AG04449 (cell line): Measurements from ENCODE around the gene DAB1.

Source experiments
- CTCF ChIA-PET: fragments of 350-600 bp; formaldehyde crosslinking; extraction: SDS; loops from one replicate; lab custom pipeline; 2021; ENCODE audit warnings: antibody characterized with exemption; lab: Yijun Ruan, JAX
- POLR2A ChIA-PET: fragments of 400-600, 350-600 bp; formaldehyde crosslinking; extraction: SDS; loops from one replicate; lab custom pipeline; 2020; ENCODE audit warnings: antibody characterized with exemption, inconsistent platforms; lab: Yijun Ruan, JAX
- DNase-seq: peaks from one replicate; pipeline ENCODE4 v3.0.0-alpha.2; 2010; ENCODE audit warnings: low read depth, low spot score
- H3K4me3 ChIP-seq: 2 replicates; pipeline ENCODE4 v1.5.1; 2011; ENCODE audit warnings: low read depth, mild to moderate bottlenecking, control low read depth, low read length
- TF ChIP-seq, protein P1 (sequence below): IDR thresholded peaks from one replicate; pipeline ENCODE4 v1.5.1; 2011; ENCODE audit warnings: mild to moderate bottlenecking, moderate library complexity, low read length, control low read depth, inconsistent platforms; ENCODE audit not compliant: insufficient read depth; ENCODE audit errors: missing control alignments

Gene DAB1

DNA sequence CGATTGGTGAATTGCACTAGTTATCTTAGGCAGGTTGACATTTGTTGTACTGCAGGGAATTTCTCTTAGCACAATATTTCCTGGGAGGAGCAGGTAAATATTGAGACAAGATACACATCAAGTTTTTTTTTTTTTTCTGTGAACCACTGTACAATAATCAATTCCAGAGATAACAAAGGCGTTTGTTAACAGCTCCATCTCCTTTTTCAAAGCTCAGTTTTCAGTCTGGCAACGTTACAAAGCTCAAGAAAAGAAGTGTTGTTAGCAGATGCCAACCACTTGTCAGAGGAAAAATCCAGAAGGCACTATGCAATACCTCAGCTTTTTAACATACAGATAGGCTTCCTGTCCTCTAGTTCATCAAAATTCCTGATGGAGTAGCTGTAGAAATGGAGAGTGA lies 40.9 kb upstream of the DAB1 start:
- CTCF ChIA-PET: interaction anchor here (1.4 kb wide), 1 partner anchor 68 kb away, joined by 3 read pairs; no protein-coding TSS in a partner anchor

GRCh38 chr1:57463343-57463742 lies 39.5 kb upstream of the DAB1 start:
- H3K4me3 ChIP-seq: no peak overlapping the region
- CTCF ChIA-PET: interaction anchor here (1.4 kb wide), 1 partner anchor 642 kb away, joined by 3 read pairs; no protein-coding TSS in a partner anchor
- POLR2A ChIA-PET: no interaction called here
- DNase-seq: no peak
- TF ChIP-seq, protein P1, sequence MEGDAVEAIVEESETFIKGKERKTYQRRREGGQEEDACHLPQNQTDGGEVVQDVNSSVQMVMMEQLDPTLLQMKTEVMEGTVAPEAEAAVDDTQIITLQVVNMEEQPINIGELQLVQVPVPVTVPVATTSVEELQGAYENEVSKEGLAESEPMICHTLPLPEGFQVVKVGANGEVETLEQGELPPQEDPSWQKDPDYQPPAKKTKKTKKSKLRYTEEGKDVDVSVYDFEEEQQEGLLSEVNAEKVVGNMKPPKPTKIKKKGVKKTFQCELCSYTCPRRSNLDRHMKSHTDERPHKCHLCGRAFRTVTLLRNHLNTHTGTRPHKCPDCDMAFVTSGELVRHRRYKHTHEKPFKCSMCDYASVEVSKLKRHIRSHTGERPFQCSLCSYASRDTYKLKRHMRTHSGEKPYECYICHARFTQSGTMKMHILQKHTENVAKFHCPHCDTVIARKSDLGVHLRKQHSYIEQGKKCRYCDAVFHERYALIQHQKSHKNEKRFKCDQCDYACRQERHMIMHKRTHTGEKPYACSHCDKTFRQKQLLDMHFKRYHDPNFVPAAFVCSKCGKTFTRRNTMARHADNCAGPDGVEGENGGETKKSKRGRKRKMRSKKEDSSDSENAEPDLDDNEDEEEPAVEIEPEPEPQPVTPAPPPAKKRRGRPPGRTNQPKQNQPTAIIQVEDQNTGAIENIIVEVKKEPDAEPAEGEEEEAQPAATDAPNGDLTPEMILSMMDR: no peak

More for the DNA sequence above, 40.9 kb upstream of the DAB1 start:
- no peak for DNase-seq
- POLR2A ChIA-PET: no interaction called here
- TF ChIP-seq, protein P1: no peak
- H3K4me3 ChIP-seq: no peak overlapping the region

DNA sequence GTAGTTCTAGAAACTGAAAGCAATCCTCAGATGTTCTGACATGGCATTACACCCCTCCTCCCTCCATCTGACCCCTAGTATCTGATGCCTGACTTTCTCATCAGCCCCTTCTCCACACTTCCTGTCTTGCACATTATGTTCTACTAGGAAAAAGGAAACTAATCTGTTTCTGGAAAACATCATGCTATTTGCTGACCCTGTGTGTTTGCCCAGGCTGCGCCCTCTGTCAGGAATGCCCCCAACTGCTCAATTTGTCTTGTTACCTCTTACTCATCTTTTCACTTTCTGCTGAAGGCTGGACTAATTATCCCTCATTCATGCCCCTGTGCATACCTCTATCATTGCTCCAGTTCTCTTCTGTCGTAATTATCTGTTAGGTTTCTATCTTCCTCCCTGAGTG lies 37.5 kb upstream of the DAB1 start:
- no peak for DNase-seq
- TF ChIP-seq, protein P1: no peak
- ChIA-PET POLR2A (no interaction called here), CTCF (no interaction called here)
- no peak overlapping the region for H3K4me3 ChIP-seq

- TF ChIP-seq, protein P1: no peak
- CTCF ChIA-PET: no interaction called here
- POLR2A ChIA-PET: interaction anchor here (0.5 kb wide), 1 partner anchor 610 kb away, joined by 3 read pairs; no protein-coding TSS in a partner anchor
- no peak for DNase-seq
- no peak overlapping the region for H3K4me3 ChIP-seq
These were observed 27.7 kb upstream of the DAB1 start for GRCh38 chr1:57451516-57451915.

GRCh38 chr1:57450981-57451380 lies 27.1 kb upstream of the DAB1 start:
- ChIA-PET POLR2A (no interaction called here), CTCF (no interaction called here)
- TF ChIP-seq, protein P1: no peak
- no peak overlapping the region for H3K4me3 ChIP-seq
- DNase-seq: no peak

GRCh38 chr1:57447551-57447950 lies 23.7 kb upstream of the DAB1 start:
- POLR2A ChIA-PET: no interaction called here
- no peak overlapping the region for H3K4me3 ChIP-seq
- CTCF ChIA-PET: no interaction called here
- TF ChIP-seq, protein P1: no peak
- no peak for DNase-seq
